Stromal cell of bone marrow (primary cell): ENCODE measurements around the gene DNAH14.
A peak's percentile ranks its signal among the peaks of the same experiment; 100 is the strongest.

ENCODE experiments used
- DNase-seq: peaks from one replicate; pipeline ENCODE4 v3.0.0-alpha.2; 2012; ENCODE audit warnings: low read depth

Gene DNAH14

DNA sequence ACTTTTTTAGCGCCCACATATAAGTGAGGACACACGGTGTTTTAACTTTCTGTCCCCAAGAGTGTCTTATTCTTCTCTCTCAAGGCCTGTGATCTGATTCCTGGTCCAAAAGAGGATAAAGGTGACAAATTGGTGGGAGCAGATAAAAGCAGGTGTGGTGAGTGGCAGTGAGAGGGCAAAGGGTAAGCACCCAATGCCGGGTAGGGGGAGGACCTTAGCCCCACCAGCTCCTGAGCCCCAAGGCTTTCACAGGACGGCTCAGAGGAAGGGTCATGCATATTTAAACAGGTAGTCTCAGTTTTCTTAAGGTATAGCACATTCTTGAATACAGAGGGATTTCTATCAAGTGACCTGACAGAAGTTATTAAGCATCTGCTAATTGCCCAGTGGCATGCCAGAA lies 478.8 kb downstream of the DNAH14 start:
- no peak for DNase-seq

- no peak for DNase-seq
Measured at GRCh38 chr1:225409051-225409450, 479.6 kb downstream of the DNAH14 start.

DNA sequence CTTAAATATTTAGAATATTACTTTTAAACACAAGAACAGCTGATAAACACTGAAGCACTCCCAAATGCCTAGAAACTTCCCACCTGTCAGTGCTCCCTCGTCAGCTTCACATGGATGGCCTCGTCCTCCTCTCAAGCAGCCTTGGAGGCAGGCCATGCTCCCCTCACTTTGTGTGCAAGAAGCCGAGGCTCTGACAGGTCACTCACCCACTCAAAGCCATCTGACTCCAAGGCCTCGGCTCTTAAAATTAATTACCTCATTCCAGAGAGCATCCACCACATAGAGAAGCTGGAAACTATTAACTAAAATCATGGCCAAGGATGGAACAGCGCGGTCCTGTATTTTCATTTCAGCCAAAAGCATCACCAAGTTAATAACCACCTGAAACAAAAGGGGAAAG lies 480.6 kb downstream of the DNAH14 start:
- no peak for DNase-seq

DNA sequence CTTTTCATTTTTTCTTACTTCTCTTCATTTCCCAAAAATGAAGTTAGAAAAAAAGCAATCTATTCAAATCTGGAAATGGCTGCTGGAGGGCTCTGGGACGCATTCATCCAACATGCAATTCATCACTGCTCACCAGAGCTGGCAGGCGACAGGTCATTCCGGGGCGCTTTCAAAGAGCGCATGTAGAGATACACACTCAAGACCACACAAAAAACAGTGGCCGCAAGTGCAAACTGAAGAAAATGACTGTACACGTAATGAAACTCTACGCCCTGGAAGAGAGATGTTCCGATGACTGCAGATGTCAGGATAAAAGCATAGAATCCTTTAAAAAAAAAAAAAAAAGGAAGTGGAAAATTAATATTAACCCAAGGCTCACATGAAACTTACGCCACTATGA lies 482.8 kb downstream of the DNAH14 start:
- DNase-seq = no peak

- DNase-seq = no peak
Measured at GRCh38 chr1:225412803-225413351, 483.4 kb downstream of the DNAH14 start.

DNA sequence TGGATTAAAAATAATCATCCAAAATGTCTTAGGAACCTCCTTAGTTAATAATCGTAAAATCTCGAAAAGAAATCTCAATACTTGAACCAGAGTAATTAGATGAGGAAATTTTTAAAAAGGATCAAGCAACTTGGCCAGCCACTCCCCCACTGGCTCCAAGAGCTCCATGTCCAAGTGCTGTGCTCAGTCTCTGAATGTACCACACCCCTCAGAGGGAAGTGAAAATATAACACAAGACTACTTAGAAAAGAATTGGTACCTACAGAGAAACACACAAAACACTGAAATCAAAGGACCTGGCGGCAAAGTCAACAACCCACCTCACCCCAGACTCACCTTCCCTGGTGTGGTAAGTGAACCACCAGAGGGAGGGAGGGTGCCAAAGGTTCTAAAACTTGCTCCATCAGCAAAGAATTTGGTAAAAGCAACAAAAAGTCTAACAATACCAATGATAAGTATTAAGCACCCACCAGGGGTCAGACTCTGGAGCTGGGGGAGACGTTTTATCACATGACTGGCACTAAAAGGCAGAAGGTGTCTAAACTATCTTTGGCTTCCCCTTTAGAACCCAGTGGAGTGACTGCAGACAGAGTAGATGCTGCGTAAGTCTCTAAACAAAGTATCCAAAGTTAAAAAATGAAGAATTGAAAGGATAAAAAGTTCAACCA lies 484.4 kb downstream of the DNAH14 start:
- no peak for DNase-seq

GRCh38 chr1:225415307-225415706 lies 485.8 kb downstream of the DNAH14 start:
- DNase-seq = no peak

DNA sequence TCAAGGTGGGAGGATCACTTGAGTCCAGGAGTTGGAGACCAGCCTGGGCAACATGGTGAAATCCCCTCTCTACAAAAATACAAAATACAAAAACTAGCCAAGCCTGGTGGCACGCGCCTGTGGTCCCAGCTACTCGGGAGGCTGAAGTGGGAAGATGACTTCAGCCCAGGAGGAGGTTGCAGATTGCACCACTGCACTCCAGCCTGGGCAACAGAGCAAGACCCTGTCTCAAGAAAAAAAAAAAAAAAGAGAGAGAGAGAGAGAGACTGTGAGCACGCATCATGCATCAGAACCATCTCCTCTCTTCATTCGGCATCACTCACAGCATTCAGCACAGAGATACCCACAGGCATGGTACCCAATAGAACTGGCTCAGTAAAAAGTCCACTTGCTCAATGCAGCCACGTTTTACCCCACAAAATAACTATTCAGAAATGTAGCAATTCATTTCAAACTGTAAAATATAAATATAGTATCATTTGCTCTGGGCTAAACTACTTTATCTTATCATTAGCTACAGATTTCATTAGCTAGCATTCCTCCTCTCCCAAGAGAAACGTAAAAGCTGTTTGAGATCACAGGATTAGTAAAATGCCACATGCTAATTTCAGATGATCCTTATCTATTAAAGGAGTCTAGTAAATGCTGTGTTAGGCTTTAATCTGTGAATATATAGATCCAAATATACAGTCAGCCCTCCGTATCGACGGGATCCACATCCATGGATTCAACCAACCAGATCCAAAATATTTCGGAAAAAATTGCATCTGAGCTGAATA lies 486.7 kb downstream of the DNAH14 start:
- no peak for DNase-seq

GRCh38 chr1:225418059-225418458 lies 488.6 kb downstream of the DNAH14 start:
- DNase-seq = no peak

GRCh38 chr1:225418598-225418997 lies 489.1 kb downstream of the DNAH14 start:
- DNase-seq = no peak

DNA sequence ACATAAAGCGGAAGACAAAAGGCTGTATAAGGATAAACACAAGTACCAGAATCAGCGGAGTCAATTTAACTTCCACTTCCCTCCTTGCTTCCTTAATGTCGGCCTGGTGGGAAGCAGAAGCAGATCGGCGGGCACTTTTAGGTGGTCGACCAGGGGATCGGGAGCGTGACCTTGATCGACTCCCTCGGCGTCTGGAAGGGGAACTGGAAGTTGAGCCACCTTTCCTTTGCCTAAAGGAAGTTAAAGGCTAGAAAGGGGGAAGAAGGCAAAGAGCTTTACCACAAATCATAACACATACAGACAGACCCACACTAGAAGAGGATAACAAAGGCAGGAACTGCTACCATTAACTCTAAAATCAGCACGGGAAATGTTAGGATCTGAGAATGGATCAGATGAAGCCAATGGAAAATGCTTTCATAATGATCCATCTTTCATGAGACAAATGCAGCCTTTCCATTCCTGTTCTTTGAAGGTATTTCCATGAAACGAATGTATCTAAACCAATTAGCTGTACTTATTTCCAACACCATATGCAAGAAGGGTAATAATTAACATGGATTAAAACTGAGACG lies 492.6 kb downstream of the DNAH14 start:
- no peak for DNase-seq

GRCh38 chr1:225422795-225423517 lies 493.5 kb downstream of the DNAH14 start:
- DNase-seq = no peak

DNA sequence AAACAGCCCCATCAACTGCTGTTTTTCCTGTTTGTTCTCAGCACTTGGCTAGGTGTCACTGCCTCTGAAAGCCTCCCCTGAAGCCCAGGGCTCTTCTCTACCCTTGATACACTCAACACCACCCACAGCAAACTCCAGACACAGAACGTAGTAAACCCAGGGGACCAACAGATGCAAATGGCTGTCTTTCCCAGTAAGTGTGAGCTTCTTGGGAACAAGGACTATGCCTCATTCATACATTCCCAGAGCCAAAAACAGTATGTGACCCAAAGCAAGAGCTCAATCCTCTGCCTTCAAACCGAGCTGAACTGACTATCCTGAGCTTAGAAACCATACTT lies 494.0 kb downstream of the DNAH14 start:
- no peak for DNase-seq

DNA sequence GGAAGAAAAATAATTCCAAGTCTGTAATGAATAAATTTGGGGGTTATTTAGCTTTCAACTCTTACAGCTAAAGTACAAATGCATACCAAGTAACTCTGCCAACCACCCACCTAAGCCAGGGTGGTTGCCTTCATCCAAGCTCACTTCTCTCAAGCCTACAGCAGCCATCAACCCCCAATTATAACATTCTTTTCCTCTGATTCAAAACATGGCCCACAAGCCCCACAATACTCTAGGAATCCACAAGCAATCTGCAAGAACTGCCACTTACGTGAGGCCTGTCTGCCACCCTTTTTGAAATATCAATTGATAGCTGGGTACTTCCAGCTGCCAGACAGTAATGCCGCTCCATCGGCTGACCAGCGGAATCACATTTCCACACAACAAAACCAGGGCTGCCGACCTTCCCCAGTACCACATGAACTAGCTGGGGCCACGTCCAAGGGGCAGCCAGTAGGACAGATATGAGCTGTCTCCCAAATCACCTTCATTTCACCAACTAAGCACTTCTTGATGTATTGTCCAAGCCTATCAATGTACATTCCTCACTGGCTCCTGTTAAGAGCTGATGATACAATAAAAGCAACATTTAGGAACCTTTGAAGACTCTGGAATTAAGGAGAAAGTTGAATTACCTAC lies 495.2 kb downstream of the DNAH14 start:
- no peak for DNase-seq

DNA sequence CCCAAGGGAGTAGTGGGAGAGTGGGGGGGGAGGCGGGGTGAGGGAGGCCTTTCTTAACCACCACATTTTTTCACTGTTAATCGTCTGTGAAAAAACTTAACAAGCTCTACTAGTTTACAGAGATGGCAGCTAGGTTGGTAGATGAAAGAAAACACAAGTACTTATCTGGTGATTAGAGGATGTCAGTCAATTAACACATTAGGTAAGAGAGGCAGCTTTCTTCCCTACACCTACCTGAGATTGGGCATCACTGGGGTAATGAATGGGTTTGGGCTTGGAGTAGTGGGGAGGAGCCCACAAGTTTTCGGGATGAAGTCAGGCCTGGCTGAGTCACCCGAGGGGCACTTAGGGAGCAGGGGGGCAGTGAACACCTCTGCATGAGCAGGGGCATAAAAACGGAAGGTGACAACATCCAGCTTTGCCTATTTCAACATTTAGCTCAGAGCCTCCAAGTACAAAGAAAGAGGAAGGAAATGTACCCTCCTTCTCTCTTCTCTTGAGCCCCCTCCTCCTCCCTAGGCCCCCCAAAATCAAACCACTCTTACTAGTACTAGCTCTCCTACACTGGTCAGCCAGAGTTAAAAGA lies 495.8 kb downstream of the DNAH14 start:
- no peak for DNase-seq

- DNase-seq = no peak
Measured at GRCh38 chr1:225426395-225427234, 497.1 kb downstream of the DNAH14 start.

DNA sequence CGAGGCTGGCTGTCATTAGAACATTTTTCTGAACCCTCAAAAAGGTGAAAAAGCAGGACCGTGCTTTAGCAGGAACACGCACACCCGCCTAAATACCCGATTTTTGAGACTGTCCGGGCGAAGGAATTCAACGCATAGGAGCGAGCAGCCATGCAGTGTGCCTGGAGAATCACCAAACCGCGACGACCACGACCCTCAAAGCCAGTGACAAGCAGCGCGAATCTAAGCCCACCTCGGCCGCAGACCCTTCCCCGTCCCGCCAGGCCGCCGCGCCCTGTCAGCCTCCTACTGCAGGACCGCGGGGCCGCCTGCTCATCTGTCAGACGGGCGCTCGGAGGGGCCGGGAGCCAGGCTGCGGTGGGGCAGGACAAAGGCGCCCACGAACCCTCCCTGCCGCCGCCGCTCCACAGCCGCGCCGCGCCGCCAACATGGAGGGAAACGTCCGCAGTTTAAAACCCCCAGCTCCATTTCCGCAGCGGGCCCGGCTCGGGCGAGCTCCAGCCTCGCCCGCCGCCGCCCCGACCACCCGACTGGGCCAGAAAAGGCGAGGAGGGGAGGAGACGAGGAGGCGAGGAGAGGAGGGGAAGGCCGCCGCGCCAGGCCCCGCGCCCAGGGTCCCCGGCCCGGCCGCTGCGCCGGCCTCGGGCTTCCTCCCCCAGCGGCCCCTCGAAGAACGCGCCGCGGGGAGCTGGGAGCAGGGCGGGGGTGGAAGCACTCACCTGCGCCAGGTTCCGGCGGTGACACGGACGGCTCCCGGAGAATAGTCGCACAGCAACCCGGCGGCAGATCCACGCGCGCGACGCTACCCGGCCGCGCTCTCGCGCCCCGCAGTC lies 498.0 kb downstream of the DNAH14 start, which contains the start of gene LBR:
Gene LBR (minus strand): TSS at position 804 of the 833 bp plus-strand sequence. CDS start 3,963 bp downstream, outside the sequence.
- DNase-seq = no peak

- DNase-seq = peak; percentile 83
Measured at GRCh38 chr1:225428068-225428880, 498.8 kb downstream of the DNAH14 start.
